Measurements from ENCODE around the gene KIAA1671. TPM values are rescaled to one million over a fixed set of nuclear protein-coding genes. Genes with fewer than 3 reads are reported as not detected.
A peak's percentile ranks its signal among the peaks of the same experiment; 100 is the strongest.

KIAA1671 gene
- polyA plus RNA-seq, 1 donor from 2014 or later: 3.0 TPM

DNA sequence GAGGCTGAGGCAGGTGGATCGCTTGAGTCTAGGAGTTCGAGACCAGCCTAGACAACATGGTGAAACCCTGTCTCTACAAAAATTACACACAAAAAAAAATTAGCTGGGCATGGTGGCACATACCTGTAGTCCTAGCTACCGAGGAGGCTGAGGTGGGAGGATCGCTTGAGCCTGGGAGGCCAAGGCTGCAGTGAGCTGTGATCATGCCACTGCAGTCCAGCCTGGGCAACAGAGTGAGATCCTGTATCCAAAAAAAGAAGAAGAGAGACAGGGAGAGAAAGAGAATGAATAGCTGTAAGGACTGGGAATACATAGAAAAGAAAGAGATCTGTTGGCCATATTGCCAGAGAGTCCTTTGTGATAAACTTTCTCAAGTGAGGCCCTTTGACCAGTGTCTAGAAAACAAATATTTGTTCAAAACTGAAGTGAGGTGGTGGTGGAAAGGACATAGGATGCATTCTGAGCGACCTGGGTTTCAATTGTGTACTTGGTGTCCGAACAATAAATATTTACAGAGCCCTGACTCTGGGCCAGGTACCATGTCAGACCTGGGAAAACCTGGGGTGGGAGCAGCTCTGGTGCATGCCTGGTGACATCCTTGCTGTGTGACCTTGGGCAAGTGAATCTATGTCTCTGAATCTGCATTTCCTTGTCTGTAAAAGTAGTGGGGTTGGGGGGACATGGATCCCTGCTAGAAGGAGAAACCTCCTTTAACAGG lies 157.5 kb downstream of the KIAA1671 start:
- no peaks in the 10 kb centered on the region for H3K9me3 ChIP-seq (ENCODE audit: low read length)
- no peaks in the 10 kb centered on the region for H3K27me3 ChIP-seq (ENCODE audit: insufficient read depth, low read depth, low read length)
- H3K36me3 ChIP-seq (ENCODE audit: insufficient read depth, low read length): no peaks in the 10 kb centered on the region
- TF ChIP-seq, protein P1, sequence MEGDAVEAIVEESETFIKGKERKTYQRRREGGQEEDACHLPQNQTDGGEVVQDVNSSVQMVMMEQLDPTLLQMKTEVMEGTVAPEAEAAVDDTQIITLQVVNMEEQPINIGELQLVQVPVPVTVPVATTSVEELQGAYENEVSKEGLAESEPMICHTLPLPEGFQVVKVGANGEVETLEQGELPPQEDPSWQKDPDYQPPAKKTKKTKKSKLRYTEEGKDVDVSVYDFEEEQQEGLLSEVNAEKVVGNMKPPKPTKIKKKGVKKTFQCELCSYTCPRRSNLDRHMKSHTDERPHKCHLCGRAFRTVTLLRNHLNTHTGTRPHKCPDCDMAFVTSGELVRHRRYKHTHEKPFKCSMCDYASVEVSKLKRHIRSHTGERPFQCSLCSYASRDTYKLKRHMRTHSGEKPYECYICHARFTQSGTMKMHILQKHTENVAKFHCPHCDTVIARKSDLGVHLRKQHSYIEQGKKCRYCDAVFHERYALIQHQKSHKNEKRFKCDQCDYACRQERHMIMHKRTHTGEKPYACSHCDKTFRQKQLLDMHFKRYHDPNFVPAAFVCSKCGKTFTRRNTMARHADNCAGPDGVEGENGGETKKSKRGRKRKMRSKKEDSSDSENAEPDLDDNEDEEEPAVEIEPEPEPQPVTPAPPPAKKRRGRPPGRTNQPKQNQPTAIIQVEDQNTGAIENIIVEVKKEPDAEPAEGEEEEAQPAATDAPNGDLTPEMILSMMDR (IDR thresholded peaks at IDR 0.05; ENCODE audit: poor library complexity, severe bottlenecking): no peak
- TF ChIP-seq EP300 (conservative IDR thresholded peaks at IDR 0.05; ENCODE audit: poor library complexity, severe bottlenecking) (no peak), TAF1 (IDR thresholded peaks at IDR 0.05; ENCODE audit: low read depth) (no peak)
- peak overlapping the region; percentile 84 for H3K9ac ChIP-seq (ENCODE audit: low read length)
- H3K4me3 ChIP-seq (ENCODE audit: low read length): peak overlapping the region; percentile 73
- H2AFZ ChIP-seq (ENCODE audit: low read depth, low read length): no peak overlapping the region
- H3K27ac ChIP-seq (ENCODE audit: low read length): peak overlapping the region; percentile 83
- H3K4me2 ChIP-seq (ENCODE audit: low read length): no peak overlapping the region
- H3F3A ChIP-seq (ENCODE audit: insufficient read depth, low read length, poor library complexity, severe bottlenecking): no peaks in the 10 kb centered on the region
- H3K9me2 ChIP-seq (ENCODE audit: insufficient read depth, low read length): no peaks in the 10 kb centered on the region
- H3K79me2 ChIP-seq (replicated peaks; ENCODE audit: insufficient read depth, low read length): no peaks in the 10 kb centered on the region
- no peaks in the 10 kb centered on the region for H4K20me1 ChIP-seq (ENCODE audit: insufficient read depth)

DNA sequence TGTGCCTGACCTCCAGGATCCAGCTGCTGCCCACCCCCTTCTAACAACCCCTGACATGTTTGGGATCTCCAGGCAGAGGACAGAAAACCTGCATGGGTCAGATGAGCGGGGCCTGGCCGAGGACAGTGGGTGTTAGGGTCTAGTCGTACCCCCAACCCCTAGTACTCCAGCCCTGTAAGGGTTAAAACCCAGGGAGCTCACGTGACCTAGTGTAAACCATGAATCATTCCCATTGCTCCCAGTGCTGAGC lies 158.0 kb downstream of the KIAA1671 start:
- H3K4me2 ChIP-seq (ENCODE audit: low read length): peak overlapping the region; percentile 66
- TF ChIP-seq TAF1 (IDR thresholded peaks at IDR 0.05; ENCODE audit: low read depth) (no peak), SMC3 (conservative IDR thresholded peaks at IDR 0.05; ENCODE audit: poor library complexity) (no peak), EP300 (conservative IDR thresholded peaks at IDR 0.05; ENCODE audit: poor library complexity, severe bottlenecking) (no peak), MXI1 (conservative IDR thresholded peaks at IDR 0.05; ENCODE audit: poor library complexity, severe bottlenecking) (no peak), EZH2 (IDR thresholded peaks at IDR 0.05; ENCODE audit: borderline replicate concordance, insufficient read depth, low read length, poor library complexity, severe bottlenecking) (no peak), POLR2AphosphoS5 (IDR thresholded peaks at IDR 0.05) (no peak), RAD21 (conservative IDR thresholded peaks at IDR 0.05) (no peak)
- TF ChIP-seq, protein P1 (IDR thresholded peaks at IDR 0.05; ENCODE audit: poor library complexity, severe bottlenecking): no peak
- TF ChIP-seq, protein P2, sequence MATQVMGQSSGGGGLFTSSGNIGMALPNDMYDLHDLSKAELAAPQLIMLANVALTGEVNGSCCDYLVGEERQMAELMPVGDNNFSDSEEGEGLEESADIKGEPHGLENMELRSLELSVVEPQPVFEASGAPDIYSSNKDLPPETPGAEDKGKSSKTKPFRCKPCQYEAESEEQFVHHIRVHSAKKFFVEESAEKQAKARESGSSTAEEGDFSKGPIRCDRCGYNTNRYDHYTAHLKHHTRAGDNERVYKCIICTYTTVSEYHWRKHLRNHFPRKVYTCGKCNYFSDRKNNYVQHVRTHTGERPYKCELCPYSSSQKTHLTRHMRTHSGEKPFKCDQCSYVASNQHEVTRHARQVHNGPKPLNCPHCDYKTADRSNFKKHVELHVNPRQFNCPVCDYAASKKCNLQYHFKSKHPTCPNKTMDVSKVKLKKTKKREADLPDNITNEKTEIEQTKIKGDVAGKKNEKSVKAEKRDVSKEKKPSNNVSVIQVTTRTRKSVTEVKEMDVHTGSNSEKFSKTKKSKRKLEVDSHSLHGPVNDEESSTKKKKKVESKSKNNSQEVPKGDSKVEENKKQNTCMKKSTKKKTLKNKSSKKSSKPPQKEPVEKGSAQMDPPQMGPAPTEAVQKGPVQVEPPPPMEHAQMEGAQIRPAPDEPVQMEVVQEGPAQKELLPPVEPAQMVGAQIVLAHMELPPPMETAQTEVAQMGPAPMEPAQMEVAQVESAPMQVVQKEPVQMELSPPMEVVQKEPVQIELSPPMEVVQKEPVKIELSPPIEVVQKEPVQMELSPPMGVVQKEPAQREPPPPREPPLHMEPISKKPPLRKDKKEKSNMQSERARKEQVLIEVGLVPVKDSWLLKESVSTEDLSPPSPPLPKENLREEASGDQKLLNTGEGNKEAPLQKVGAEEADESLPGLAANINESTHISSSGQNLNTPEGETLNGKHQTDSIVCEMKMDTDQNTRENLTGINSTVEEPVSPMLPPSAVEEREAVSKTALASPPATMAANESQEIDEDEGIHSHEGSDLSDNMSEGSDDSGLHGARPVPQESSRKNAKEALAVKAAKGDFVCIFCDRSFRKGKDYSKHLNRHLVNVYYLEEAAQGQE (IDR thresholded peaks at IDR 0.05; ENCODE audit: borderline replicate concordance): no peak

More for the DNA sequence above, 158.0 kb downstream of the KIAA1671 start:
- no peaks in the 10 kb centered on the region for H3K9me3 ChIP-seq (ENCODE audit: low read length)
- no peaks in the 10 kb centered on the region for H3K27me3 ChIP-seq (ENCODE audit: insufficient read depth, low read depth, low read length)
- H3K4me3 ChIP-seq (ENCODE audit: low read length): peak overlapping the region; percentile 73
- H3K9ac ChIP-seq (ENCODE audit: low read length): peak overlapping the region; percentile 84
- no peaks in the 10 kb centered on the region for H3K36me3 ChIP-seq (ENCODE audit: insufficient read depth, low read length)
- H3K79me2 ChIP-seq (replicated peaks; ENCODE audit: insufficient read depth, low read length): no peaks in the 10 kb centered on the region
- no peaks in the 10 kb centered on the region for H3F3A ChIP-seq (ENCODE audit: insufficient read depth, low read length, poor library complexity, severe bottlenecking)
- peak overlapping the region; percentile 52 for H2AFZ ChIP-seq (ENCODE audit: low read depth, low read length)
- H3K9me2 ChIP-seq (ENCODE audit: insufficient read depth, low read length): no peaks in the 10 kb centered on the region
- peak overlapping the region; percentile 83 for H3K27ac ChIP-seq (ENCODE audit: low read length)
- H4K20me1 ChIP-seq (ENCODE audit: insufficient read depth): no peaks in the 10 kb centered on the region
